ENCODE results near the gene IL2RA. TPM values are rescaled to one million over a fixed set of nuclear protein-coding genes. Genes with fewer than 3 reads are reported as not detected.
A peak's percentile ranks its signal among the peaks of the same experiment; 100 is the strongest.

Gene IL2RA
- total RNA-seq, 3 donors from 2014 or later, result 0.33 to 1.3 (median 0.88) TPM

- Histone ChIP-seq H3K27ac (no peak overlapping the region), H3K9me3 (peaks cover 0 to 12% of the 10 kb centered on the region in 2 donors), H3K4me1 (no peaks in the 10 kb centered on the region), H3K27me3 (no peaks in the 10 kb centered on the region), H3K36me3 (no peaks in the 10 kb centered on the region), H3K4me3 (no peak overlapping the region)
- TF ChIP-seq POLR2A (IDR thresholded peaks at IDR 0.05) (no peak), CTCF (IDR thresholded peaks at IDR 0.05) (no peak), POLR2AphosphoS5 (IDR thresholded peaks at IDR 0.05) (no peak)
- DNase-seq (ENCODE audit: low spot score in 2 of 2), result no peak
- intact Hi-C loops (cut with DNase I; ENCODE audit: low total_unique reads), result no loop called here
Measured at GRCh38 chr10:6027929-6028328, 34.2 kb downstream of the IL2RA start.

GRCh38 chr10:6025683-6026255 is 36.4 kb downstream of the IL2RA start:
- no peak for TF ChIP-seq POLR2A (IDR thresholded peaks at IDR 0.05)
- no peak for TF ChIP-seq POLR2AphosphoS5 (IDR thresholded peaks at IDR 0.05)
- no peak for TF ChIP-seq CTCF (IDR thresholded peaks at IDR 0.05)
- no peak overlapping the region for H3K27ac ChIP-seq
- H3K36me3 ChIP-seq, result no peaks in the 10 kb centered on the region
- no peaks in the 10 kb centered on the region for H3K4me1 ChIP-seq
- no peak for DNase-seq (ENCODE audit: low spot score in 2 of 2)
- H3K9me3 ChIP-seq, result peaks cover 0 to 10% of the 10 kb centered on the region in 2 donors
- H3K27me3 ChIP-seq, result no peaks in the 10 kb centered on the region
- intact Hi-C loops (cut with DNase I; ENCODE audit: low total_unique reads), result no loop called here
- no peak overlapping the region for H3K4me3 ChIP-seq

- H3K36me3 ChIP-seq, result no peaks in the 10 kb centered on the region
- TF ChIP-seq POLR2AphosphoS5 (IDR thresholded peaks at IDR 0.05) (no peak), POLR2A (IDR thresholded peaks at IDR 0.05) (no peak), CTCF (IDR thresholded peaks at IDR 0.05) (no peak)
- intact Hi-C loops (cut with DNase I; ENCODE audit: low total_unique reads), result no loop called here
- no peaks in the 10 kb centered on the region for H3K4me1 ChIP-seq
- H3K27ac ChIP-seq, result no peak overlapping the region
- no peak for DNase-seq (ENCODE audit: low spot score in 2 of 2)
- no peaks in the 10 kb centered on the region for H3K27me3 ChIP-seq
- no peak overlapping the region for H3K4me3 ChIP-seq
- H3K9me3 ChIP-seq, result no peaks in the 10 kb centered on the region
Measured at GRCh38 chr10:6024334-6024682, 37.9 kb downstream of the IL2RA start.

GRCh38 chr10:6023661-6024333 is 38.4 kb downstream of the IL2RA start:
- TF ChIP-seq POLR2AphosphoS5 (IDR thresholded peaks at IDR 0.05), result no peak
- no peak for TF ChIP-seq CTCF (IDR thresholded peaks at IDR 0.05)
- no peak for TF ChIP-seq POLR2A (IDR thresholded peaks at IDR 0.05)
- no peak for DNase-seq (ENCODE audit: low spot score in 2 of 2)
- no peaks in the 10 kb centered on the region for H3K9me3 ChIP-seq
- no peak overlapping the region for H3K27ac ChIP-seq
- H3K4me3 ChIP-seq, result no peak overlapping the region
- H3K36me3 ChIP-seq, result no peaks in the 10 kb centered on the region
- H3K27me3 ChIP-seq, result no peaks in the 10 kb centered on the region
- no peaks in the 10 kb centered on the region for H3K4me1 ChIP-seq
- intact Hi-C loops (cut with DNase I; ENCODE audit: low total_unique reads), result no loop called here

GRCh38 chr10:6022660-6023059 is 39.5 kb downstream of the IL2RA start:
- Histone ChIP-seq H3K4me3 (no peak overlapping the region), H3K9me3 (no peaks in the 10 kb centered on the region), H3K27me3 (no peaks in the 10 kb centered on the region), H3K4me1 (no peaks in the 10 kb centered on the region), H3K27ac (peak overlapping the region; percentile 34 to 59), H3K36me3 (no peaks in the 10 kb centered on the region)
- TF ChIP-seq CTCF (IDR thresholded peaks at IDR 0.05), result no peak
- no peak for TF ChIP-seq POLR2AphosphoS5 (IDR thresholded peaks at IDR 0.05)
- TF ChIP-seq POLR2A (IDR thresholded peaks at IDR 0.05), result no peak
- no peak for DNase-seq (ENCODE audit: low spot score in 2 of 2)
- intact Hi-C loops (cut with DNase I; ENCODE audit: low total_unique reads), result no loop called here

All from breast epithelium (tissue), 4 donors.